ENCODE results near the gene INAFM1. TPM values are rescaled to one million over a fixed set of nuclear protein-coding genes. Genes with fewer than 3 reads are reported as not detected.
A peak's percentile ranks its signal among the peaks of the same experiment; 100 is the strongest.

The INAFM1 gene
- total and polyA plus RNA-seq, 9 of the 15 experiments (the other 6 are each of a cell fraction or from before 2014, with no cell fraction given): 0.71 to 30.9 (median 3.1) TPM

DNA sequence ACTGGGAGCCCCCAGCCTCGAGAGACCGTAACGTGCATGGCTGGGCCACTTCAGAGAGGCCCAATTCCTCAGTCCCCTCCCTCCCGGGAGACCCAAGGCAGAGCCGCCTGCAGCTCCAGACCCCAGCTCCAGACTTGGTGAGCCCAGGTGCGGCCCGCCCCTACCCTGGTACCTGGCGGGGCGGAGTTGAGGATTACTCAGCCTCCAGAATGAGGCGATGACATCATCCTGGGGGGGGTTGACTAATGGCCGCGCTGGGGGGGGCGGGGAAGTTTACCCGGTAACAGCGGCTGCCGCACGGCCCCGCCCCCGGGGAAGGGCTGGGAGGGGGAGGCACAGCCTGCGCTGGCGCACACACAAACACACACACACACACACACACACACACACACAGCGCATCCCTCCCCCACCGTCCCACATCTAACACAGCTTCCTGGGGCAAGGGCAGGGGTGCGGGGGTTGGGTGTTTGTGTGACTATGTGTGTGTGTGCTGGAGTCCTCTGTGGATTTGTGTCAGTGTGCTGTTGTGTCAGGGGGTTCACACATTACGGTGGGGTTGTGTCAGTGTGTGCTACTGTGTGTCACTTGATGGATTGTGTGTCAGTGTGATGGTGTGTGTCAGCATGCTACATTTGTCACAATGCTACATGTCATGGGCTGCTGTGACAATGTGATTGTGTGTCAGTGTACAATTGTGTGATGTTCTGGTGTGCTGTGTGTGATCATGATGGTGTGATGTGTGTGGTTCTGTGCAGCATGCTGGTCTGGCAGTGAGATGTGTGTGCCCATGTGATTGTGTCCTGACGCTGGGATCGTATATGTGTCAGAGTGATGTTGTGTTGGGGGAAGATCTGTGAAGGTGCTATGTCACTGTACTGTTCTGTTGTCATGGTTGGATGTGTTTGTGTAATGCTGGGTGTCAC, 33.4 kb upstream of the INAFM1 start (continued):
- TF ChIP-seq, protein P1, sequence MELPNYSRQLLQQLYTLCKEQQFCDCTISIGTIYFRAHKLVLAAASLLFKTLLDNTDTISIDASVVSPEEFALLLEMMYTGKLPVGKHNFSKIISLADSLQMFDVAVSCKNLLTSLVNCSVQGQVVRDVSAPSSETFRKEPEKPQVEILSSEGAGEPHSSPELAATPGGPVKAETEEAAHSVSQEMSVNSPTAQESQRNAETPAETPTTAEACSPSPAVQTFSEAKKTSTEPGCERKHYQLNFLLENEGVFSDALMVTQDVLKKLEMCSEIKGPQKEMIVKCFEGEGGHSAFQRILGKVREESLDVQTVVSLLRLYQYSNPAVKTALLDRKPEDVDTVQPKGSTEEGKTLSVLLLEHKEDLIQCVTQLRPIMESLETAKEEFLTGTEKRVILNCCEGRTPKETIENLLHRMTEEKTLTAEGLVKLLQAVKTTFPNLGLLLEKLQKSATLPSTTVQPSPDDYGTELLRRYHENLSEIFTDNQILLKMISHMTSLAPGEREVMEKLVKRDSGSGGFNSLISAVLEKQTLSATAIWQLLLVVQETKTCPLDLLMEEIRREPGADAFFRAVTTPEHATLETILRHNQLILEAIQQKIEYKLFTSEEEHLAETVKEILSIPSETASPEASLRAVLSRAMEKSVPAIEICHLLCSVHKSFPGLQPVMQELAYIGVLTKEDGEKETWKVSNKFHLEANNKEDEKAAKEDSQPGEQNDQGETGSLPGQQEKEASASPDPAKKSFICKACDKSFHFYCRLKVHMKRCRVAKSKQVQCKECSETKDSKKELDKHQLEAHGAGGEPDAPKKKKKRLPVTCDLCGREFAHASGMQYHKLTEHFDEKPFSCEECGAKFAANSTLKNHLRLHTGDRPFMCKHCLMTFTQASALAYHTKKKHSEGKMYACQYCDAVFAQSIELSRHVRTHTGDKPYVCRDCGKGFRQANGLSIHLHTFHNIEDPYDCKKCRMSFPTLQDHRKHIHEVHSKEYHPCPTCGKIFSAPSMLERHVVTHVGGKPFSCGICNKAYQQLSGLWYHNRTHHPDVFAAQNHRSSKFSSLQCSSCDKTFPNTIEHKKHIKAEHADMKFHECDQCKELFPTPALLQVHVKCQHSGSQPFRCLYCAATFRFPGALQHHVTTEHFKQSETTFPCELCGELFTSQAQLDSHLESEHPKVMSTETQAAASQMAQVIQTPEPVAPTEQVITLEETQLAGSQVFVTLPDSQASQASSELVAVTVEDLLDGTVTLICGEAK (IDR thresholded peaks at IDR 0.05): peak; percentile 67; the same call in 1 of the 2 replicates
- TF ChIP-seq, protein P1 (CRISPR knock-in tag; IDR thresholded peaks at IDR 0.05): no peak
- TF ChIP-seq, protein P2, sequence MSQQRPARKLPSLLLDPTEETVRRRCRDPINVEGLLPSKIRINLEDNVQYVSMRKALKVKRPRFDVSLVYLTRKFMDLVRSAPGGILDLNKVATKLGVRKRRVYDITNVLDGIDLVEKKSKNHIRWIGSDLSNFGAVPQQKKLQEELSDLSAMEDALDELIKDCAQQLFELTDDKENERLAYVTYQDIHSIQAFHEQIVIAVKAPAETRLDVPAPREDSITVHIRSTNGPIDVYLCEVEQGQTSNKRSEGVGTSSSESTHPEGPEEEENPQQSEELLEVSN (IDR thresholded peaks at IDR 0.05; ENCODE audit: borderline replicate concordance in 1 of 2, extremely low read depth in 1 of 2, insufficient read depth in 1 of 2, insufficient read length in 1 of 2, low read depth in 1 of 2, low read length in 1 of 2, poor library complexity in 1 of 2, severe bottlenecking in 1 of 2): no peak
- TF ChIP-seq, protein P3, sequence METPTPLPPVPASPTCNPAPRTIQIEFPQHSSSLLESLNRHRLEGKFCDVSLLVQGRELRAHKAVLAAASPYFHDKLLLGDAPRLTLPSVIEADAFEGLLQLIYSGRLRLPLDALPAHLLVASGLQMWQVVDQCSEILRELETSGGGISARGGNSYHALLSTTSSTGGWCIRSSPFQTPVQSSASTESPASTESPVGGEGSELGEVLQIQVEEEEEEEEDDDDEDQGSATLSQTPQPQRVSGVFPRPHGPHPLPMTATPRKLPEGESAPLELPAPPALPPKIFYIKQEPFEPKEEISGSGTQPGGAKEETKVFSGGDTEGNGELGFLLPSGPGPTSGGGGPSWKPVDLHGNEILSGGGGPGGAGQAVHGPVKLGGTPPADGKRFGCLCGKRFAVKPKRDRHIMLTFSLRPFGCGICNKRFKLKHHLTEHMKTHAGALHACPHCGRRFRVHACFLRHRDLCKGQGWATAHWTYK (CRISPR knock-in tag; IDR thresholded peaks at IDR 0.05): peak; percentile 31; the same call in 1 of the 2 replicates
- TF ChIP-seq CEBPB (tag; IDR thresholded peaks at IDR 0.05): no peak
- peak; percentile 71; the same call in 1 of the 2 replicates for TF ChIP-seq FOXK1 (CRISPR knock-in tag; IDR thresholded peaks at IDR 0.05; ENCODE audit: borderline replicate concordance)
- TF ChIP-seq, protein P4, sequence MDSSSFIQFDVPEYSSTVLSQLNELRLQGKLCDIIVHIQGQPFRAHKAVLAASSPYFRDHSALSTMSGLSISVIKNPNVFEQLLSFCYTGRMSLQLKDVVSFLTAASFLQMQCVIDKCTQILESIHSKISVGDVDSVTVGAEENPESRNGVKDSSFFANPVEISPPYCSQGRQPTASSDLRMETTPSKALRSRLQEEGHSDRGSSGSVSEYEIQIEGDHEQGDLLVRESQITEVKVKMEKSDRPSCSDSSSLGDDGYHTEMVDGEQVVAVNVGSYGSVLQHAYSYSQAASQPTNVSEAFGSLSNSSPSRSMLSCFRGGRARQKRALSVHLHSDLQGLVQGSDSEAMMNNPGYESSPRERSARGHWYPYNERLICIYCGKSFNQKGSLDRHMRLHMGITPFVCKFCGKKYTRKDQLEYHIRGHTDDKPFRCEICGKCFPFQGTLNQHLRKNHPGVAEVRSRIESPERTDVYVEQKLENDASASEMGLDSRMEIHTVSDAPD (CRISPR knock-in tag; IDR thresholded peaks at IDR 0.05): no peak
- peak; percentile 20; the same call in 1 of the 2 replicates for TF ChIP-seq EHMT2 (IDR thresholded peaks at IDR 0.05)
- no peak; the same call in 1 of the 2 replicates for TF ChIP-seq ZNF143 (CRISPR knock-in tag; IDR thresholded peaks at IDR 0.05)
- peak; percentile 54; the same call in 1 of the 2 replicates for TF ChIP-seq NBN (IDR thresholded peaks at IDR 0.05; ENCODE audit: low read depth)
- TF ChIP-seq, protein P5, sequence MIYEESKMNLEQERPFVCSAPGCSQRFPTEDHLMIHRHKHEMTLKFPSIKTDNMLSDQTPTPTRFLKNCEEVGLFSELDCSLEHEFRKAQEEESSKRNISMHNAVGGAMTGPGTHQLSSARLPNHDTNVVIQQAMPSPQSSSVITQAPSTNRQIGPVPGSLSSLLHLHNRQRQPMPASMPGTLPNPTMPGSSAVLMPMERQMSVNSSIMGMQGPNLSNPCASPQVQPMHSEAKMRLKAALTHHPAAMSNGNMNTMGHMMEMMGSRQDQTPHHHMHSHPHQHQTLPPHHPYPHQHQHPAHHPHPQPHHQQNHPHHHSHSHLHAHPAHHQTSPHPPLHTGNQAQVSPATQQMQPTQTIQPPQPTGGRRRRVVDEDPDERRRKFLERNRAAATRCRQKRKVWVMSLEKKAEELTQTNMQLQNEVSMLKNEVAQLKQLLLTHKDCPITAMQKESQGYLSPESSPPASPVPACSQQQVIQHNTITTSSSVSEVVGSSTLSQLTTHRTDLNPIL (CRISPR knock-in tag; IDR thresholded peaks at IDR 0.05): no peak

All from K562 (cell line).